HCT116 (cell line): ENCODE measurements around the gene SPTLC1. TPM values are rescaled to one million over a fixed set of nuclear protein-coding genes. Genes with fewer than 3 reads are reported as not detected.

ENCODE experiments used
- ATAC-seq: fragments of 200-7000 bp; cut with Tn5 transposase; 2 replicates; pipeline ENCODE4 v1.9.1; 2020; ENCODE audit warnings: mild to moderate bottlenecking, moderate library complexity
- BruUV-seq: library from RNA; stranded (reverse); fragments of 400-500 nt; replicated peaks from 2 replicates; lab custom pipeline; 2021; lab: Mats Ljungman, UMichigan
- CTCF ChIA-PET: fragments of 300-600 bp; sonication (Branson Sonifier 250); formaldehyde crosslinking; loops from one replicate; lab custom pipeline; 2021; ENCODE audit warnings: antibody characterized with exemption; lab: Charles Lee
- POLR2A ChIA-PET: fragments of 300-600, 350-600 bp; sonication (Branson Sonifier 250); formaldehyde crosslinking; loops from one replicate; lab custom pipeline; 2021; ENCODE audit warnings: antibody characterized with exemption; lab: Charles Lee
- RAD21 ChIA-PET, 2 experiments: fragments of 300-600 bp; sonication (Branson Sonifier 250); formaldehyde crosslinking; loops; one replicate each; lab custom pipeline; 2023; ENCODE audit warnings: low total read pairs in 2 of 2; ENCODE audit not compliant: uncharacterized antibody in 2 of 2, unreplicated experiment in 2 of 2, low non-redundant PET in 1 of 2; lab: Charles Lee
- DNase-seq: peaks from one replicate; pipeline ENCODE4 v3.0.0-alpha.2; 2010; ENCODE audit warnings: low read depth, low spot score
- H2AFZ ChIP-seq: fragments of 200-600 bp; shearing (Covaris generic), sonication (generic); 2 replicates; pipeline ENCODE4 v1.6.1; 2017; ENCODE audit warnings: low read depth, mixed run types, mixed read lengths, antibody characterized with exemption, low read length; ENCODE audit not compliant: poor library complexity, severe bottlenecking
- H3K27ac ChIP-seq: 2 replicates; pipeline ENCODE4 v1.5.1; 2012; ENCODE audit warnings: low read depth, low read length
- H3K27me3 ChIP-seq: fragments of 200-600 bp; sonication (generic); 2 replicates; pipeline ENCODE4 v1.6.1; 2016; ENCODE audit warnings: mixed run types, low read length, mixed read lengths; ENCODE audit not compliant: insufficient read depth
- H3K36me3 ChIP-seq, 2 experiments: fragments of 200-500 bp in 1 of 2; fragments of 200-600 bp in 1 of 2; sonication (Bioruptor generic) in 1 of 2; sonication (generic) in 1 of 2; 2 replicates each; pipeline versions ENCODE4 v1.5.1 to v1.6.1; 2014 to 2016; ENCODE audit warnings: low read length in 2 of 2, inconsistent platforms in 1 of 2, mixed read lengths in 1 of 2, mixed run types in 1 of 2; ENCODE audit not compliant: insufficient read depth in 2 of 2, control insufficient read depth in 1 of 2
- H3K4me1 ChIP-seq, 2 experiments: fragments of 200-600 bp in 1 of 2; sonication (generic) in 1 of 2; 2 replicates each; pipeline versions ENCODE4 v1.5.1 to v1.6.1; 2012 to 2017; ENCODE audit warnings: low read length in 2 of 2, inconsistent platforms in 1 of 2, mild to moderate bottlenecking in 1 of 2, mixed read lengths in 1 of 2, mixed run types in 1 of 2, moderate library complexity in 1 of 2; ENCODE audit not compliant: insufficient read depth in 2 of 2, control insufficient read depth in 1 of 2
- H3K4me2 ChIP-seq: fragments of 200-600 bp; sonication (generic); 2 replicates; pipeline ENCODE4 v1.6.1; 2017; ENCODE audit warnings: mixed run types, low read length, mixed read lengths
- H3K4me3 ChIP-seq, 2 experiments: fragments of 200-600 bp in 1 of 2; sonication (generic) in 1 of 2; replicated peaks in 1 of 2; 2 replicates each; pipeline ENCODE4 v1.5.1; 2011 to 2016; ENCODE audit warnings: low read length in 2 of 2, control low read depth in 1 of 2, low read depth in 1 of 2, mild to moderate bottlenecking in 1 of 2, mixed read lengths in 1 of 2, mixed run types in 1 of 2
- H3K79me2 ChIP-seq: fragments of 200-600 bp; sonication (generic); 2 replicates; pipeline ENCODE4 v1.6.1; 2017; ENCODE audit warnings: mild to moderate bottlenecking, mixed run types, low read length, moderate library complexity, mixed read lengths; ENCODE audit not compliant: insufficient read depth
- H3K9ac ChIP-seq: fragments of 200-600 bp; sonication (generic); 2 replicates; pipeline ENCODE4 v1.6.1; 2016; ENCODE audit warnings: low read length, mixed read lengths
- H3K9me2 ChIP-seq: fragments of 200-600 bp; sonication (generic), shearing (Covaris generic); 2 replicates; pipeline ENCODE4 v1.6.1; 2017; ENCODE audit warnings: mixed run types, mild to moderate bottlenecking, moderate library complexity; ENCODE audit not compliant: insufficient read depth
- H3K9me3 ChIP-seq, 2 experiments: fragments of 200-500 bp in 1 of 2; fragments of 200-600 bp in 1 of 2; sonication (Bioruptor generic) in 1 of 2; sonication (generic) in 1 of 2; 2 replicates each; pipeline ENCODE4 v1.6.1; 2014 to 2017; ENCODE audit warnings: low read length in 2 of 2, mixed read lengths in 2 of 2, inconsistent platforms in 1 of 2, low read depth in 1 of 2, mild to moderate bottlenecking in 1 of 2, mixed run types in 1 of 2, moderate library complexity in 1 of 2; ENCODE audit not compliant: control insufficient read depth in 1 of 2, insufficient read depth in 1 of 2
- H4K20me1 ChIP-seq: fragments of 200-600 bp; sonication (generic), shearing (Covaris generic); 2 replicates; pipeline ENCODE4 v1.6.1; 2017; ENCODE audit warnings: mixed run types, mild to moderate bottlenecking, moderate library complexity; ENCODE audit not compliant: insufficient read depth
- CTCF ChIP-seq, 3 experiments: fragments of 200-600 bp in 1 of 3; sonication (generic) in 1 of 3; IDR thresholded peaks in 2 of 3; conservative IDR thresholded peaks in 1 of 3; 2 replicates each; pipeline ENCODE4 v1.5.1; 2012 to 2017; ENCODE audit warnings: low read depth in 2 of 3, low read length in 2 of 3, antibody characterized with exemption in 1 of 3, borderline replicate concordance in 1 of 3, control low read depth in 1 of 3, mild to moderate bottlenecking in 1 of 3, mixed read lengths in 1 of 3, mixed run types in 1 of 3, moderate library complexity in 1 of 3; ENCODE audit not compliant: insufficient read depth in 1 of 3
- ELF1 ChIP-seq: IDR thresholded peaks from 2 replicates; pipeline ENCODE4 v1.6.1; 2012; ENCODE audit warnings: low read depth, borderline replicate concordance
- EZH2phosphoT487 ChIP-seq: fragments of 200-600 bp; IDR thresholded peaks from 2 replicates; pipeline ENCODE4 v1.6.1; 2018; ENCODE audit warnings: antibody characterized with exemption, borderline replicate concordance
- FOSL1 ChIP-seq: IDR thresholded peaks from 2 replicates; pipeline ENCODE4 v1.6.1; 2012; ENCODE audit warnings: low read depth
- JUND ChIP-seq: IDR thresholded peaks from 2 replicates; pipeline ENCODE4 v1.6.1; 2012
- POLR2AphosphoS5 ChIP-seq: IDR thresholded peaks from 2 replicates; pipeline ENCODE4 v1.6.1; 2011; ENCODE audit warnings: mild to moderate bottlenecking, low read depth, low read length, moderate library complexity
- SP1 ChIP-seq: IDR thresholded peaks from 2 replicates; pipeline ENCODE4 v1.6.1; 2012; ENCODE audit warnings: low read depth
- TCF7L2 ChIP-seq: IDR thresholded peaks from 2 replicates; pipeline ENCODE4 v1.7.0; 2011; ENCODE audit warnings: borderline replicate concordance, inconsistent platforms; ENCODE audit not compliant: insufficient read depth, insufficient read length; ENCODE audit errors: extremely low read depth
- YY1 ChIP-seq: IDR thresholded peaks from 2 replicates; pipeline ENCODE4 v1.6.1; 2011; ENCODE audit warnings: low read length, low read depth, moderate library complexity, mild to moderate bottlenecking; ENCODE audit not compliant: insufficient replicate concordance; ENCODE audit errors: extremely low read depth
- ZFX ChIP-seq: fragments of 450-650 bp; IDR thresholded peaks from 2 replicates; pipeline ENCODE4 v1.6.1; 2017
- intact Hi-C: fragments of 100-400 bp; cut with micrococcal nuclease; formaldehyde crosslinking; loops from 2 replicates; pipeline ENCODE4 v1.10.0; 2022
- total RNA-seq: library from RNA; stranded (reverse); gene quantifications from one replicate; pipeline ENCODE4 v1.2.1, GENCODE V29; 2021; ENCODE audit not compliant: unreplicated experiment
- TF ChIP-seq, protein P1 (sequence below): IDR thresholded peaks from 2 replicates; pipeline ENCODE4 v1.6.1; 2012; ENCODE audit warnings: low read depth
- TF ChIP-seq, protein P2 (sequence below): IDR thresholded peaks from 2 replicates; pipeline ENCODE4 v1.6.1; 2012

The SPTLC1 gene
- total RNA-seq, 1 experiment from 2014 or later: 81.7 TPM

DNA sequence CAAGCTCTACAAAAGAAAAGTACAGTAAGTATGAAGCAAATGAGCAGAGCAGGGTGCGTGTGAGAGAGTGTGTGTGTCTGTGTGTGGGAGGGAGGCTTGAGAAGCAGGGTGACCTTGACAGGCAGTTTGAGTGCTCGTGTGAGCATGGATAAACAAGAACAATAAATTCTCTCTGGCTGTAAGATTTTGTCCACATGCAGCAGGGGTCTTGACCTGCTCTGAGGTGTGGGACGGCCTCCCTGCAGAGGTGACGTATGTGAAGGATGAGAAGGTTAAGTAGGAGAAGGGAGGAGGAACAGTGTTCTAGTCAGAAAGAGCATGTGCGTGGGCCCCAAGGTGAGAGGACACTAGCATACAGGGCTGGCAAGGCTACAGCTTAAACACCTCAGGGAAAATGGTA is 49.0 kb downstream of the SPTLC1 start:
- TF ChIP-seq YY1: no peak
- no peak for TF ChIP-seq EZH2phosphoT487
- TF ChIP-seq ZFX: no peak
- no peak for TF ChIP-seq ELF1
- TF ChIP-seq, protein P1, sequence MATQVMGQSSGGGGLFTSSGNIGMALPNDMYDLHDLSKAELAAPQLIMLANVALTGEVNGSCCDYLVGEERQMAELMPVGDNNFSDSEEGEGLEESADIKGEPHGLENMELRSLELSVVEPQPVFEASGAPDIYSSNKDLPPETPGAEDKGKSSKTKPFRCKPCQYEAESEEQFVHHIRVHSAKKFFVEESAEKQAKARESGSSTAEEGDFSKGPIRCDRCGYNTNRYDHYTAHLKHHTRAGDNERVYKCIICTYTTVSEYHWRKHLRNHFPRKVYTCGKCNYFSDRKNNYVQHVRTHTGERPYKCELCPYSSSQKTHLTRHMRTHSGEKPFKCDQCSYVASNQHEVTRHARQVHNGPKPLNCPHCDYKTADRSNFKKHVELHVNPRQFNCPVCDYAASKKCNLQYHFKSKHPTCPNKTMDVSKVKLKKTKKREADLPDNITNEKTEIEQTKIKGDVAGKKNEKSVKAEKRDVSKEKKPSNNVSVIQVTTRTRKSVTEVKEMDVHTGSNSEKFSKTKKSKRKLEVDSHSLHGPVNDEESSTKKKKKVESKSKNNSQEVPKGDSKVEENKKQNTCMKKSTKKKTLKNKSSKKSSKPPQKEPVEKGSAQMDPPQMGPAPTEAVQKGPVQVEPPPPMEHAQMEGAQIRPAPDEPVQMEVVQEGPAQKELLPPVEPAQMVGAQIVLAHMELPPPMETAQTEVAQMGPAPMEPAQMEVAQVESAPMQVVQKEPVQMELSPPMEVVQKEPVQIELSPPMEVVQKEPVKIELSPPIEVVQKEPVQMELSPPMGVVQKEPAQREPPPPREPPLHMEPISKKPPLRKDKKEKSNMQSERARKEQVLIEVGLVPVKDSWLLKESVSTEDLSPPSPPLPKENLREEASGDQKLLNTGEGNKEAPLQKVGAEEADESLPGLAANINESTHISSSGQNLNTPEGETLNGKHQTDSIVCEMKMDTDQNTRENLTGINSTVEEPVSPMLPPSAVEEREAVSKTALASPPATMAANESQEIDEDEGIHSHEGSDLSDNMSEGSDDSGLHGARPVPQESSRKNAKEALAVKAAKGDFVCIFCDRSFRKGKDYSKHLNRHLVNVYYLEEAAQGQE: no peak
- TF ChIP-seq TCF7L2: no peak
- TF ChIP-seq, protein P2, sequence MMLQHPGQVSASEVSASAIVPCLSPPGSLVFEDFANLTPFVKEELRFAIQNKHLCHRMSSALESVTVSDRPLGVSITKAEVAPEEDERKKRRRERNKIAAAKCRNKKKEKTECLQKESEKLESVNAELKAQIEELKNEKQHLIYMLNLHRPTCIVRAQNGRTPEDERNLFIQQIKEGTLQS: no peak
- no peak for TF ChIP-seq SP1
- no peak for TF ChIP-seq FOSL1
- TF ChIP-seq JUND: no peak
- no peak for TF ChIP-seq CTCF (IDR thresholded peaks at IDR 0.05 in 2 of 3, conservative IDR thresholded peaks at IDR 0.05 in 1 of 3; ENCODE audit: borderline replicate concordance in 1 of 3, insufficient read depth in 1 of 3, low read depth in 2 of 3, low read length in 2 of 3)
- no peak for TF ChIP-seq POLR2AphosphoS5
- Histone ChIP-seq H3K27me3 (no peaks in the 10 kb centered on the region), H4K20me1 (no peaks in the 10 kb centered on the region), H3K4me1 (no peaks in the 10 kb centered on the region), H3K9ac (no peak overlapping the region), H3K79me2 (peaks cover 43% of the 10 kb centered on the region), H3K4me2 (no peak overlapping the region), H3K36me3 (peaks cover 8 to 51% of the 10 kb centered on the region in 2 experiments), H3K27ac (no peak overlapping the region), H2AFZ (no peak overlapping the region), H3K9me2 (no peaks in the 10 kb centered on the region), H3K9me3 (0 out of 4 replicates have a peak, but pooled peaks cover 0 to 3% of the 10 kb centered on the region in 2 experiments), H3K4me3 (no peak overlapping the region)
- intact Hi-C loops: no loop called here
- no TSS peak for BruUV-seq
- ATAC-seq: no peak
- ChIA-PET POLR2A (no interaction called here), CTCF (no interaction called here), RAD21 (no interaction called here)
- no peak for DNase-seq
